Upper lobe of left lung (tissue), 6 donors: ENCODE measurements around the gene OR5T2. TPM values are rescaled to one million over a fixed set of nuclear protein-coding genes. Genes with fewer than 3 reads are reported as not detected.
"Not testable (repeated sequence)": the region's sequence is repeated elsewhere in the genome, so short reads cannot be mapped to it uniquely, and the experiment has no call there.

Experiments
- ATAC-seq, 2 donors: fragments of 200-7000 bp; cut with Tn5 transposase; one replicate each; pipeline ENCODE4 v1.9.1; 2022; ENCODE audit warnings: mild to moderate bottlenecking in 2 of 2, moderate library complexity in 2 of 2; ENCODE audit not compliant: low FRiP score in 2 of 2
- DNase-seq, 2 donors: peaks; one replicate each; pipeline ENCODE4 v3.0.0-alpha.2; 2019 to 2020
- H3K27ac ChIP-seq, 4 donors: fragments of 200-600 bp; sonication (generic); one replicate each; pipeline ENCODE4 v1.5.1; 2016 to 2019
- H3K27me3 ChIP-seq, 4 donors: fragments of 200-600 bp; sonication (generic); one replicate each; pipeline ENCODE4 v1.5.1; 2017 to 2019
- H3K36me3 ChIP-seq, 4 donors: fragments of 200-600 bp; sonication (generic); one replicate each; pipeline ENCODE4 v1.5.1; 2016 to 2019
- H3K4me1 ChIP-seq, 4 donors: fragments of 200-600 bp; sonication (generic); one replicate each; pipeline ENCODE4 v1.5.1; 2018 to 2019
- H3K4me3 ChIP-seq, 4 donors: fragments of 200-600 bp; sonication (generic); one replicate each; pipeline ENCODE4 v1.5.1; 2017 to 2019; ENCODE audit warnings: mild to moderate bottlenecking in 2 of 4, moderate library complexity in 1 of 4
- H3K9me3 ChIP-seq, 4 donors: fragments of 200-600 bp; sonication (generic); one replicate each; pipeline ENCODE4 v1.5.1; 2018 to 2019
- EP300 ChIP-seq, 4 donors: sonication (generic); formaldehyde crosslinking; IDR thresholded peaks; one replicate each; pipeline ENCODE4 v1.5.1; 2017; ENCODE audit warnings: antibody characterized with exemption in 4 of 4, control low read depth in 2 of 4
- POLR2A ChIP-seq, 4 donors: fragments of 450-650 bp; IDR thresholded peaks; one replicate each; pipeline ENCODE4 v1.5.1; 2016 to 2017; ENCODE audit warnings: antibody characterized with exemption in 4 of 4, mild to moderate bottlenecking in 2 of 4
- POLR2AphosphoS5 ChIP-seq, 2 donors: sonication (generic); formaldehyde crosslinking; IDR thresholded peaks; one replicate each; pipeline ENCODE4 v1.5.1; 2017; ENCODE audit warnings: antibody characterized with exemption in 2 of 2
- WGBS, 2 donors: methylation state at CpG; one replicate each; pipeline ENCODE4 v1.1.5; 2017 to 2018; 5-methylcytosine and 5-hydroxymethylcytosine counted together
- total RNA-seq, 6 donors: library from RNA; depleted of rRNA in 4 of 6; stranded (reverse); fragments of >200 nt in 4 of 6; gene quantifications; one replicate each; pipeline versions ENCODE4 v1.1.0 to v1.2.1, GENCODE V29; 2016 to 2021
- TF ChIP-seq, protein P1 (sequence below), 6 experiments: fragments of 450-650 bp in 4 of 6; fragments of 200-600 bp in 2 of 6; sonication (generic) in 2 of 6; IDR thresholded peaks; one replicate each; pipeline ENCODE4 v1.5.1; 2016 to 2019; ENCODE audit warnings: antibody characterized with exemption in 6 of 6
- donor health status: DM: no; HTN: no; CAD: no; lungs with moderate emphysema.
- donor health status: DM: no; HTN: yes; CAD: no; lungs with severe emphysema.

Gene OR5T2
- not detected for total RNA-seq

DNA sequence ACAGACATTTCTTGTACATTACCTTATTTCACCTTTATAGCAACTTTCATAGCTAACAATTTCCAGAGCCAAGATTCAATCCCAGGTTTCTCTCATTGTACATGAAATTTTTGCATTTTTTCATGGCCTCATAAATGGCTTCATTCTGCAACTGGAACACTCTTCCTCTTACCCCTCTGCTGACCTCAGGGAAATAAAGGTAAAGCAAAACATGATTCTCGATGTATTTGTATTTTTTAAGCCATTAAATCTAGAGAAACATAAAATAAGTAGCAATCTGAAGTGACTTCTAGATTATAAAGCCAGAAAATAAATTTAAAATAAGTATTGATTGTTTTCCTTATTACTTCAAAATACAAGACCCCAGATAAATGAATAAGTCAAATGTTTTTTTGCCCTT lies at the start of gene OR5T2:
Gene OR5T2 (minus strand): TSS at position 101 of the 400 bp plus-strand sequence. CDS start 1,193 bp downstream, outside the sequence.
- DNase-seq (no peak), ATAC-seq (no peak)
- H3K4me3 ChIP-seq = no peak within 1 kb of the TSS
- H3K27ac ChIP-seq = no peak within 1 kb of the TSS
- no peak for TF ChIP-seq POLR2AphosphoS5 (IDR thresholded peaks at IDR 0.05)
- TF ChIP-seq POLR2A (IDR thresholded peaks at IDR 0.05) = no peak
- TF ChIP-seq, protein P1, sequence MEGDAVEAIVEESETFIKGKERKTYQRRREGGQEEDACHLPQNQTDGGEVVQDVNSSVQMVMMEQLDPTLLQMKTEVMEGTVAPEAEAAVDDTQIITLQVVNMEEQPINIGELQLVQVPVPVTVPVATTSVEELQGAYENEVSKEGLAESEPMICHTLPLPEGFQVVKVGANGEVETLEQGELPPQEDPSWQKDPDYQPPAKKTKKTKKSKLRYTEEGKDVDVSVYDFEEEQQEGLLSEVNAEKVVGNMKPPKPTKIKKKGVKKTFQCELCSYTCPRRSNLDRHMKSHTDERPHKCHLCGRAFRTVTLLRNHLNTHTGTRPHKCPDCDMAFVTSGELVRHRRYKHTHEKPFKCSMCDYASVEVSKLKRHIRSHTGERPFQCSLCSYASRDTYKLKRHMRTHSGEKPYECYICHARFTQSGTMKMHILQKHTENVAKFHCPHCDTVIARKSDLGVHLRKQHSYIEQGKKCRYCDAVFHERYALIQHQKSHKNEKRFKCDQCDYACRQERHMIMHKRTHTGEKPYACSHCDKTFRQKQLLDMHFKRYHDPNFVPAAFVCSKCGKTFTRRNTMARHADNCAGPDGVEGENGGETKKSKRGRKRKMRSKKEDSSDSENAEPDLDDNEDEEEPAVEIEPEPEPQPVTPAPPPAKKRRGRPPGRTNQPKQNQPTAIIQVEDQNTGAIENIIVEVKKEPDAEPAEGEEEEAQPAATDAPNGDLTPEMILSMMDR (IDR thresholded peaks at IDR 0.05) = no peak
- TF ChIP-seq EP300 (IDR thresholded peaks at IDR 0.05) = no peak
- 49 to 62% methylated on average over 1 of the region's 1 CpG for whole genome bisulfite sequencing, 2 donors
- no peaks in the 10 kb centered on the region for H3K36me3 ChIP-seq
- H3K27me3 ChIP-seq = no peaks in the 10 kb centered on the region
- no peaks in the 10 kb centered on the region for H3K9me3 ChIP-seq
- no peaks in the 10 kb centered on the region for H3K4me1 ChIP-seq

DNA sequence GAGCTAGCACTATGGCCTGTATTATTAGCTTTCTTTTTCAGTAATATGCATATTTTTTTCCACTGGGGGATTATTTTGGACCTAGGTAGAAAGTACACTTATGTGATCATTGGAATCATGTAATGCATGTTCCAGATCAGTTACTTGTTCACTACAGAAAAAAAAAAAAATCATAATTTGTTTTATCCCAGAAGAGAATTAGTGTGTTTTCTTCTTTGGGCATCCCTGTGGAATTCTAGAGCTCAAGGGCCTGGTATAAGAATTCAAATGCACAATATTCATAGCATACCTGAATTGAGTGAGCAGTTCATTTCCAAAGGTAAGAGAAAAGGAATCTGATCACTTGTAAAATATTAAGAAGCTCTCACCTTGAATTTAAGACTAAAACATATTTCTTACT lies 39.8 kb upstream of the OR5T2 start, which contains the start of gene OR5T1:
Gene OR5T1 (plus strand): TSS at position 301 of the 400 bp plus-strand sequence. CDS start 1,485 bp downstream, outside the sequence.
- H3K4me1 ChIP-seq = no peaks in the 10 kb centered on the region
- no peaks in the 10 kb centered on the region for H3K36me3 ChIP-seq
- H3K27me3 ChIP-seq = no peaks in the 10 kb centered on the region
- TF ChIP-seq EP300 (IDR thresholded peaks at IDR 0.05) (no peak), POLR2AphosphoS5 (IDR thresholded peaks at IDR 0.05) (no peak), POLR2A (IDR thresholded peaks at IDR 0.05) (no peak)
- TF ChIP-seq, protein P1 (IDR thresholded peaks at IDR 0.05) = no peak
- H3K9me3 ChIP-seq = no peaks in the 10 kb centered on the region
- no peak for ATAC-seq
- no peak within 1 kb of the TSS for H3K27ac ChIP-seq
- no peak within 1 kb of the TSS for H3K4me3 ChIP-seq
- no peak for DNase-seq

DNA sequence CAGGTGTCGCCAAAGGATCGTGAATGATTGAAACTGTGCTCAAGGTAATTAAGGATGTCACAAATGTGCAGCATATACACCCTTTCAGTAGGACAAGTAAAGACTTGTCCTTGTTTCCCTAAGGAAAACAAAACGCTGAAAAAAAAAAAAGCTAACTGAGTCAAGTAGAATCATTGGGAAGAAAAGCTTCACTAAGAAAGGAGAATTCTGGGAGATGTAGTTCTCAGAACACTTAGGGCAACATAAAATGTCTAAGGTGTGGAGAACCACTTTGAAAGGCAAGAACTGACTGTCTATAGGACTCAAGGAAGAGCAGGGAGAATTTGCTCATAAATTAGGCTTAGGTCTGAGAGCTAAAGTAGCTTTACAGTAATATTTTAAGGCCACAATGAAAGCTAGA lies 37.0 kb upstream of the OR5T2 start:
- peaks cover 0 to 4% (median 0%) of the 10 kb centered on the region in 4 donors for H3K9me3 ChIP-seq
- no peak overlapping the region for H3K4me3 ChIP-seq
- no peaks in the 10 kb centered on the region for H3K36me3 ChIP-seq
- ATAC-seq = no peak
- no peak for TF ChIP-seq EP300 (IDR thresholded peaks at IDR 0.05)
- TF ChIP-seq POLR2AphosphoS5 (IDR thresholded peaks at IDR 0.05) = no peak
- no peak for TF ChIP-seq POLR2A (IDR thresholded peaks at IDR 0.05)
- TF ChIP-seq, protein P1 (IDR thresholded peaks at IDR 0.05) = no peak
- DNase-seq = no peak
- no peak overlapping the region for H3K27ac ChIP-seq
- no peaks in the 10 kb centered on the region for H3K27me3 ChIP-seq
- WGBS, 2 donors = 71 to 73% methylated on average over 3 of the region's 3 CpGs
- no peaks in the 10 kb centered on the region for H3K4me1 ChIP-seq

DNA sequence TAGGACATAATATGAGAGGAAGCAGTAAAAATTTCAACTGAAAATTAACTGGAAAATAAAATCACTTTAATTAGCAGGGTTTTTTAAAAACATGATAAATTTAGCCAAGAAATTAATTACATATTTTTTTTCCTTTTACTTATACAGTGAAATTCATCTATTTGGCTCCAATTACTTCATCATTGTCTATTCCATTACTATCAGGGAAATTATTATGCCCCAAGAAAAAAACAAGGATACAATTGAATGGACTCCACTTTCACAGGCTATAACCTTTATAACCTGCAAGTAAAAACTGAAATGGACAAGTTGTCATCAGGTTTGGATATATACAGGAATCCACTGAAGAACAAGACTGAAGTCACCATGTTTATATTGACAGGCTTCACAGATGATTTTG lies 17.9 kb upstream of the OR5T2 start, which contains the start of gene OR5T3:
Gene OR5T3 (plus strand): TSS at position 301 of the 400 bp plus-strand sequence. CDS start 0 bp downstream, at position 301.
- TF ChIP-seq, protein P1 (IDR thresholded peaks at IDR 0.05) = no peak
- TF ChIP-seq POLR2AphosphoS5 (IDR thresholded peaks at IDR 0.05) (no peak), POLR2A (IDR thresholded peaks at IDR 0.05) (no peak), EP300 (IDR thresholded peaks at IDR 0.05) (no peak)
- H3K4me1 ChIP-seq = no peaks in the 10 kb centered on the region
- H3K9me3 ChIP-seq = no peaks in the 10 kb centered on the region
- H3K4me3 ChIP-seq = no peak within 1 kb of the TSS
- no peak within 1 kb of the TSS for H3K27ac ChIP-seq
- DNase-seq = no peak
- H3K27me3 ChIP-seq = no peaks in the 10 kb centered on the region
- H3K36me3 ChIP-seq = no peaks in the 10 kb centered on the region
- no peak for ATAC-seq

DNA sequence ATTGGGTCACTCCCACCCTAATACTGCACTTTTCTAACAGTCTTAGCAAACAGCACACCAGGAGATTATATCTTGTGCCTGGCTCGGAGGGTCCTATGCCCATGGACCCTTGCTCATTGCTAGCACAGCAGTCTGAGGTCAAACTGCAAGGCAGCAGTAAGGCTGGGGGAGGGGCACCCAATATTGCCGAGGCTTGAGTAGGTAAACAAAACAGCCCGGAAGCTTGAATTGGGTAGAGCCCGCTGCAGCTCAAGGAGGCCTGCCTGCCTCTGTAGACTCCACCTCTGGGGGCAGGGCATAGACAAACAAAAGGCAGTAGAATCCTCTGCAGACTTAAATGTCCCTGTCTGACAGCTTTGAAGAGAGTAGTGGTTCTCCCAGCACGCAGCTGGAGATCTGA lies 14.3 kb downstream of the OR5T2 start:
- H3K9me3 ChIP-seq = peaks cover 0 to 22% (median 7%) of the 10 kb centered on the region in 4 donors
- DNase-seq, H3K27ac ChIP-seq, H3K4me1 ChIP-seq, ATAC-seq, H3K36me3 ChIP-seq, H3K4me3 ChIP-seq, H3K27me3 ChIP-seq: not testable (repeated sequence)
- 87 to 95% methylated on average over 3 to 5 of the region's 5 CpGs for WGBS, 2 donors
